ENCODE data around the gene PTTG1IP2.

GRCh38 chr7:90421651-90422050 lies 47.8 kb upstream of the PTTG1IP2 start:
- no peak for TF ChIP-seq CTCF (IDR thresholded peaks at IDR 0.05; ENCODE audit: low read depth, low read length)
- TF ChIP-seq POLR2A (IDR thresholded peaks at IDR 0.05; ENCODE audit: extremely low read depth, insufficient read length) = no peak
- TF ChIP-seq MYC (IDR thresholded peaks at IDR 0.05; ENCODE audit: low read depth, low read length) = no peak
- TF ChIP-seq MAX (IDR thresholded peaks at IDR 0.05; ENCODE audit: low read depth, low read length) = no peak

Data from NB4 (cell line).